ENCODE measurements around the gene GNG13.
"Not testable (repeated sequence)": the region's sequence is repeated elsewhere in the genome, so short reads cannot be mapped to it uniquely, and the experiment has no call there.

GNG13 gene

GRCh38 chr16:831571-832413 is 31.3 kb upstream of the GNG13 start:
- no peak for DNase-seq

GRCh38 chr16:830871-831570 is 30.5 kb upstream of the GNG13 start:
- DNase-seq, result no peak

GRCh38 chr16:830107-830870 is 29.8 kb upstream of the GNG13 start:
- no peak for DNase-seq

- DNase-seq, result no peak
These were observed 28.4 kb upstream of the GNG13 start for GRCh38 chr16:828891-829290.

GRCh38 chr16:827513-827912 is 27.0 kb upstream of the GNG13 start:
- no peak for DNase-seq

- no peak for DNase-seq
These were observed 25.0 kb upstream of the GNG13 start for GRCh38 chr16:825341-826061.

- DNase-seq, result no peak
These were observed 24.1 kb upstream of the GNG13 start for GRCh38 chr16:824601-825000.

GRCh38 chr16:824194-824593 is 23.7 kb upstream of the GNG13 start:
- DNase-seq, result no peak

GRCh38 chr16:822909-823297 is 22.4 kb upstream of the GNG13 start:
- DNase-seq, result no peak

- DNase-seq, result no peak
These were observed 21.8 kb upstream of the GNG13 start for GRCh38 chr16:822174-822908.

- DNase-seq, result no peak
These were observed 21.2 kb upstream of the GNG13 start for GRCh38 chr16:821751-822150.

- no peak for DNase-seq
These were observed 20.2 kb upstream of the GNG13 start for GRCh38 chr16:820748-821147.

- DNase-seq, result not testable (repeated sequence)
These were observed 19.5 kb upstream of the GNG13 start for GRCh38 chr16:820044-820408.

- DNase-seq, result no peak
These were observed 19.0 kb upstream of the GNG13 start for GRCh38 chr16:819336-820043.

- DNase-seq, result no peak
These were observed 18.1 kb upstream of the GNG13 start for GRCh38 chr16:818592-818991.

GRCh38 chr16:818132-818531 is 17.6 kb upstream of the GNG13 start:
- no peak for DNase-seq

GRCh38 chr16:817001-817906 is 16.7 kb upstream of the GNG13 start:
- no peak for DNase-seq

GRCh38 chr16:815861-816260 is 15.3 kb upstream of the GNG13 start:
- DNase-seq, result no peak

GRCh38 chr16:814974-815373 is 14.4 kb upstream of the GNG13 start:
- DNase-seq, result no peak

- DNase-seq, result no peak
These were observed 13.4 kb upstream of the GNG13 start for GRCh38 chr16:813916-814412.

All from NCI-H526 (cell line).